WTC11 (cell line): Measurements from ENCODE around the gene MPST.

ENCODE experiments used
- ELF4 ChIP-seq: sonication (generic); formaldehyde crosslinking; IDR thresholded peaks from 2 replicates; pipeline ENCODE4 v1.8.1; 2022; ENCODE audit warnings: low read depth, mild to moderate bottlenecking, moderate library complexity, missing genetic modification reagents
- HMGA2 ChIP-seq: fragments of 250-450 bp; sonication (Bioruptor Pico); IDR thresholded peaks from 2 replicates; pipeline ENCODE4 v1.4.0; 2021; ENCODE audit warnings: mild to moderate bottlenecking, moderate library complexity
- ZNF138 ChIP-seq: sonication (generic); formaldehyde crosslinking; conservative IDR thresholded peaks from 2 replicates; pipeline ENCODE4 v1.8.1; 2022; ENCODE audit warnings: mild to moderate bottlenecking, moderate library complexity, missing genetic modification reagents
- TF ChIP-seq, protein P1 (sequence below): sonication (generic); formaldehyde crosslinking; conservative IDR thresholded peaks from 2 replicates; pipeline ENCODE4 v1.8.1; 2022; ENCODE audit warnings: mild to moderate bottlenecking, missing genetic modification reagents
- TF ChIP-seq, protein P2 (sequence below): fragments of 200-600 bp; IDR thresholded peaks from 2 replicates; pipeline ENCODE4 v1.8.0; 2022; ENCODE audit warnings: antibody characterized with exemption
- TF ChIP-seq, protein P3 (sequence below): sonication (generic); formaldehyde crosslinking; IDR thresholded peaks from 2 replicates; pipeline ENCODE4 v1.8.0; 2022; ENCODE audit warnings: mild to moderate bottlenecking, missing genetic modification reagents

DNA sequence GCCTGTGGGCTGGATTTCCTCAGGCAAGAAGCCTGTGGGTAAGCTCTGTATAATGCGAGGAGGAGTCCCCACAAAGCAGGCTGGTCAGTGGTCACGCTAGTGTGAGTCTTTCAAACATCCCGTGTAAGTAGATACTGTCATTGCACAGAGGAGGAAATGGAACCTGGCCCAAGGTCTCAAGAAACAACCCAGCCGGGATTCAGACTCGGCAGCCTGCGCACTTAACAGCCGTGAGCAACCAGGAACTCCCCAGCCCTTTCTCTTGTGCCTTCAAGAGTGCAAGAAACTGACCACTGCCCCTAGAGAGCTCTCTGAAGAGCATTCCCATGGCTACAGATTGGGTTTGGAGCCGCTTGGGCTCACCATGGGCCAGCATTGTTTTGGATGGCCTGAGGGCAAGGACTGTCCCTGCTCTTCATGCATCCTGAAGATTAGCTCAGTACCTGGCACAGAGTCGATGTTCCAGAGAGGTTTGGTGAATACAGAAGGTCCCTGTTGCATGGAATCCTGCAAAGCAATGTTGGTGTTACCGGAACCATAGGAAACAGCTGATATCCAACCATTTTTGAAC lies 6.0 kb downstream of the MPST start:
- TF ChIP-seq, protein P1, sequence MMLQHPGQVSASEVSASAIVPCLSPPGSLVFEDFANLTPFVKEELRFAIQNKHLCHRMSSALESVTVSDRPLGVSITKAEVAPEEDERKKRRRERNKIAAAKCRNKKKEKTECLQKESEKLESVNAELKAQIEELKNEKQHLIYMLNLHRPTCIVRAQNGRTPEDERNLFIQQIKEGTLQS: no peak
- TF ChIP-seq, protein P2, sequence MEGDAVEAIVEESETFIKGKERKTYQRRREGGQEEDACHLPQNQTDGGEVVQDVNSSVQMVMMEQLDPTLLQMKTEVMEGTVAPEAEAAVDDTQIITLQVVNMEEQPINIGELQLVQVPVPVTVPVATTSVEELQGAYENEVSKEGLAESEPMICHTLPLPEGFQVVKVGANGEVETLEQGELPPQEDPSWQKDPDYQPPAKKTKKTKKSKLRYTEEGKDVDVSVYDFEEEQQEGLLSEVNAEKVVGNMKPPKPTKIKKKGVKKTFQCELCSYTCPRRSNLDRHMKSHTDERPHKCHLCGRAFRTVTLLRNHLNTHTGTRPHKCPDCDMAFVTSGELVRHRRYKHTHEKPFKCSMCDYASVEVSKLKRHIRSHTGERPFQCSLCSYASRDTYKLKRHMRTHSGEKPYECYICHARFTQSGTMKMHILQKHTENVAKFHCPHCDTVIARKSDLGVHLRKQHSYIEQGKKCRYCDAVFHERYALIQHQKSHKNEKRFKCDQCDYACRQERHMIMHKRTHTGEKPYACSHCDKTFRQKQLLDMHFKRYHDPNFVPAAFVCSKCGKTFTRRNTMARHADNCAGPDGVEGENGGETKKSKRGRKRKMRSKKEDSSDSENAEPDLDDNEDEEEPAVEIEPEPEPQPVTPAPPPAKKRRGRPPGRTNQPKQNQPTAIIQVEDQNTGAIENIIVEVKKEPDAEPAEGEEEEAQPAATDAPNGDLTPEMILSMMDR: no peak
- TF ChIP-seq ZNF138 (CRISPR knock-in tag) (no peak), HMGA2 (CRISPR knock-in tag) (no peak), ELF4 (CRISPR knock-in tag) (no peak)
- TF ChIP-seq, protein P3, sequence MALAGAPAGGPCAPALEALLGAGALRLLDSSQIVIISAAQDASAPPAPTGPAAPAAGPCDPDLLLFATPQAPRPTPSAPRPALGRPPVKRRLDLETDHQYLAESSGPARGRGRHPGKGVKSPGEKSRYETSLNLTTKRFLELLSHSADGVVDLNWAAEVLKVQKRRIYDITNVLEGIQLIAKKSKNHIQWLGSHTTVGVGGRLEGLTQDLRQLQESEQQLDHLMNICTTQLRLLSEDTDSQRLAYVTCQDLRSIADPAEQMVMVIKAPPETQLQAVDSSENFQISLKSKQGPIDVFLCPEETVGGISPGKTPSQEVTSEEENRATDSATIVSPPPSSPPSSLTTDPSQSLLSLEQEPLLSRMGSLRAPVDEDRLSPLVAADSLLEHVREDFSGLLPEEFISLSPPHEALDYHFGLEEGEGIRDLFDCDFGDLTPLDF (CRISPR knock-in tag): no peak
